ENCODE data around the gene CRYAB.
"Not testable (repeated sequence)": the region's sequence is repeated elsewhere in the genome, so short reads cannot be mapped to it uniquely, and the experiment has no call there.

Gene CRYAB

DNA sequence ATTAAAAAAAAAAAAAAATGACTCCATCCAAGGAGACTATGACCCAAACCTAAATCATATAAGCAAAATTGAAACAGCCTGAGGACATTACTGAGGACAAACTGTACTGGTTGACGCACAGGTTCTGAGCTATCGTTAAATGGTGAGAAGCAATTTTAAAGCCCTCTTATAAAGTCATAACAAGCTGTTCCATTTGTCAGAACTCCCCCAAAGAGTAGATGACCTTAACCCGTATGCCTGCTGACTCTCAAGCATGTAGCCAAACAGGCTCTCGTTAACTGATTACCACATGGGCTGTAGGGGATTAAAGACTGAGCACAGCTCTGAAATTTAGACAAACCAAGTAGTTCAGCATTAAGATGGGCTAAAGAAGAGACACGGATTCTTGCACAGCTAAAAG is 2.2 kb downstream of the CRYAB start:
- DNase-seq (ENCODE audit: insufficient read length, low spot score), result no peak
- TF ChIP-seq, protein P1, sequence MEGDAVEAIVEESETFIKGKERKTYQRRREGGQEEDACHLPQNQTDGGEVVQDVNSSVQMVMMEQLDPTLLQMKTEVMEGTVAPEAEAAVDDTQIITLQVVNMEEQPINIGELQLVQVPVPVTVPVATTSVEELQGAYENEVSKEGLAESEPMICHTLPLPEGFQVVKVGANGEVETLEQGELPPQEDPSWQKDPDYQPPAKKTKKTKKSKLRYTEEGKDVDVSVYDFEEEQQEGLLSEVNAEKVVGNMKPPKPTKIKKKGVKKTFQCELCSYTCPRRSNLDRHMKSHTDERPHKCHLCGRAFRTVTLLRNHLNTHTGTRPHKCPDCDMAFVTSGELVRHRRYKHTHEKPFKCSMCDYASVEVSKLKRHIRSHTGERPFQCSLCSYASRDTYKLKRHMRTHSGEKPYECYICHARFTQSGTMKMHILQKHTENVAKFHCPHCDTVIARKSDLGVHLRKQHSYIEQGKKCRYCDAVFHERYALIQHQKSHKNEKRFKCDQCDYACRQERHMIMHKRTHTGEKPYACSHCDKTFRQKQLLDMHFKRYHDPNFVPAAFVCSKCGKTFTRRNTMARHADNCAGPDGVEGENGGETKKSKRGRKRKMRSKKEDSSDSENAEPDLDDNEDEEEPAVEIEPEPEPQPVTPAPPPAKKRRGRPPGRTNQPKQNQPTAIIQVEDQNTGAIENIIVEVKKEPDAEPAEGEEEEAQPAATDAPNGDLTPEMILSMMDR (IDR thresholded peaks at IDR 0.05; ENCODE audit: insufficient read depth, missing control alignments), result no peak
- FAIRE-seq, result no peak

DNA sequence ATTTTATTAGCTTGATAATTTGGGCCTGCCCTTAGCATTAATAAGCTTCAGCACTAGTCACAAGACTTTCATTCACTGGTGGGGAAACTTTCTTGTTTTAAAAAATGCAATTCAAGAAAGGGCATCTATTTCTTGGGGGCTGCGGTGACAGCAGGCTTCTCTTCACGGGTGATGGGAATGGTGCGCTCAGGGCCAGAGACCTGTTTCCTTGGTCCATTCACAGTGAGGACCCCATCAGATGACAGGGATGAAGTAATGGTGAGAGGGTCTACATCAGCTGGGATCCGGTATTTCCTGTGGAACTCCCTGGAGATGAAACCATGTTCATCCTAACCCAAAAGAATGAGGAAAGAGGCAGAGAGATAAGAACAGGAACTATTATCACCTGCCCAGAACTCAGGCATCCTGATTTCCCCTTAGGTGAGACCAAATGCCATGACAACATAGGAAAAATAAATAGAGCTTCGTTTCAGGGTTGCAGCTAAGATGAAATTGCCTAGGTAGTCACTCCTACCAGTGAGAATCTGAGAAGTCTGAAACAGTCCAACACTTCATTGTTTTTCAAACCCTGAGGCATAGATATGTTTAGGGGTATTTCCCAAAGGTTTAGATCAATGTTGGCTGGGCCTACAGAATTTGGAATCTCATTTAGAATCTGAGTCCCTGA is 2.8 kb downstream of the CRYAB start:
- TF ChIP-seq, protein P1 (IDR thresholded peaks at IDR 0.05; ENCODE audit: insufficient read depth, missing control alignments), result no peak
- no peak for FAIRE-seq
- DNase-seq (ENCODE audit: insufficient read length, low spot score), result no peak

DNA sequence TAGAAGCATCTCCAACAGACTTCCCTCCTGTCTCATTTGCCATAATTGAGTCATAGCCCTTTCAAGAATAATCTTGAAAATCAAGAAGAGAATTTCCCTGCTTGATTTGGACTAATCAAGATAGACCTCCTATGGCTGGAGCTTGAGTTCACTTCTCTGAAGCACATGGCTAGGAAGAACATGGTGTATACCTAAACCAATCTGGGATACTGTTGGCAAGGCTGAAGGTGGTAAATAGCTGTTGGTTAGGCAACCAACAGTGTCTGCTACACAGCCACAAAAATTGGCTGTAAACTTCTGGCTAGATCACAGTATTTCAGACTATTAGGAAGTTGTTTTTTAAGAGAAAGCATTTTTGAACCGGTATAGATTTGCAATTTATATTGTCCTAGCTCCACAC is 4.9 kb downstream of the CRYAB start:
- FAIRE-seq (no peak), DNase-seq (ENCODE audit: insufficient read length, low spot score) (no peak)
- TF ChIP-seq, protein P1 (IDR thresholded peaks at IDR 0.05; ENCODE audit: insufficient read depth, missing control alignments), result no peak

DNA sequence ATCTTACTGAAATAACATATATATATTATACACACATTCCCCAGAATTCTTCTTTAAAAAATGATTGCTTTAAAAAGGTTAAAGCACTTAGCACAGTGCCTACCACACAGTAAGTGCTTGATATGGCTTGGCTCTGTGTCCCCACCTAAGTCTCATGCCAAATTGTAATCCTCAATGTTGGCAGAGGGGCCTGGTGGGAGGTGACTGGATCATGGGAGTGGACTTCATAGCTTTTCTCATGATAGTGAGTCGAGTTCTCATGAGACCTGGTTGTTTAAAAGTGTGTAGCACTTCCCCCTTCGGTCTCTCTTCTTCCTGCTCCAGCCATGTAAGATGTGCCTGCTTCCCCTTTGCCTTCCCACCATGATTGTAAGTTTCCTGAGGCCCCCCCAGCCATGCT is 6.2 kb downstream of the CRYAB start:
- FAIRE-seq (no peak), DNase-seq (ENCODE audit: insufficient read length, low spot score) (no peak)
- TF ChIP-seq, protein P1 (IDR thresholded peaks at IDR 0.05; ENCODE audit: insufficient read depth, missing control alignments), result no peak

DNA sequence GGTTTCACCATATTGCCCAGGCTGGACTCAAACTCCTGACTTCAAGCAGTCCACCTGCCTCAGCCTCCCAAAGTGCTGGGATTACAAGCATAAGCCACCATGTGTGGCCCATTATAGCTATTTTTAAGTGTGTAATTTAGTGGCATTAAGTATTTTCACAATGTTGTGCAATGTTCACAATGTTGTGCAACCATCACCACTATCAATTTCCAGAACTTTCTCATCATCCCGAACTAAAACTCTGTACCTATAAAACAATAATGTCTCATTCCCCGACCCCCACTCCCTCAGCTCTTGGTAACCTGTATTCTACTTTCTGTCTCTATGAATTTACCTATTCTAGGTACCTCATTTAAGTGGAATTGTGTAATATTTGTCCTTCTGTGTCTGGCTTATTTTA is 24.7 kb downstream of the CRYAB start:
- FAIRE-seq, result no peak
- TF ChIP-seq, protein P1 (IDR thresholded peaks at IDR 0.05; ENCODE audit: insufficient read depth, missing control alignments), result no peak

DNA sequence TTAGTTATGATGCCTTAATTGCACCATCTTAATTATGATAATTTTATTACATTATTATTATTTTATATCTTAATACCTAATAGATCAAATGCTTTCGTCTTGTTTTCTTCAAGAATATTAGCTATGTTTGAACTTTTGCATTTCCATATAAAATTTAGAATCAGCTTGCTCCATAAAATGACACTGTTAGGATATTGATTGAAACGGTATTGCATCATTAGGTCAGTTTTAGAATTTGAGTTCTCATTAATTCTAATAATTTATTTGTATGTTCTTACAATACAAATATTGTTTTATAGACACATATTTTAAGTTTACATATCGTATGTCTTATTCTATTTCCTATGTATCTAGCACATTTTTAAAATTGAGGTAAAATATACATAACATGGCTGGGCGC is 25.5 kb downstream of the CRYAB start:
- DNase-seq (ENCODE audit: insufficient read length, low spot score), result no peak
- no peak for FAIRE-seq
- TF ChIP-seq, protein P1 (IDR thresholded peaks at IDR 0.05; ENCODE audit: insufficient read depth, missing control alignments), result no peak

More for the DNA sequence above, 24.7 kb downstream of the CRYAB start:
- no peak for DNase-seq (ENCODE audit: insufficient read length, low spot score)

DNA sequence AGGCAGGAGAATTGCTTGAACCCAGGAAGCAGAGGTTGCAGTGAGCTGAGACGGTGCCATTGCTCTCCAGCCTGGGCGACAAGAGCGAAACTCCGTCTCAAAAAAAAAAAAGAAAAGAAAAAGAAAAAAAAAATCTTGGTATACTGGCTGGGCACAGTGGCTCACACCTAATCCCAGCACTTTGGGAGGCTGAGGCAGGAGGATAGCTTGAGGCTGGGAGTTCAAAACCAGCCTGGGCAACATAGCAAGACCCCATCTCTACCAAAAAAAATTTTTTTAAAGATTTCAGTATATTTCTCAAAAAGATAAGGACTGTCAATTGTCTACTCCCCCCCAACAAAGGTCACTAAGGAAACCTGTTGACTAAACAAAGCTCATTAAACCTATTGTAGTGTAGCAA is 26.5 kb downstream of the CRYAB start:
- DNase-seq (ENCODE audit: insufficient read length, low spot score); FAIRE-seq: not testable (repeated sequence)

DNA sequence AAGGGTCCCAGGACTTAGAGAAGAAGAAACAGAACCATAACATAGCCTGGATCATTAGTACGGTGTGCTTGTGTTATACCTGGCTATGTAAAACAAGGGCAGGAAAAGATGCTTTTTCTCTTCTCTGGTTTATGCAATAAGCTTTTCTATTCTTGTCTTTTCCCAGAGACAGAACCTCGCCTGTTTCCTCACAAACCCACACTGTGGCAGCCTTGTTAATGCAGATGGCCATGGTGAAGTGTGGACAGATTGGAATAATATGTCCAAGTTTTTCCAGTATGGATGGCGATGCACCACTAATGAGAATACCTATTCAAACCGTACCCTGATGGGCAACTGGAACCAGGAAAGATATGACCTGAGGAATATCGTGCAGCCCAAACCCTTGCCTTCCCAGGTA is 29.4 kb downstream of the CRYAB start:
- DNase-seq (ENCODE audit: insufficient read length, low spot score) (no peak), FAIRE-seq (no peak)
- TF ChIP-seq, protein P1 (IDR thresholded peaks at IDR 0.05; ENCODE audit: insufficient read depth, missing control alignments), result no peak
